ENCODE measurements around the gene CCDC146. TPM values are rescaled to one million over a fixed set of nuclear protein-coding genes. Genes with fewer than 3 reads are reported as not detected.
"Not testable (repeated sequence)": the region's sequence is repeated elsewhere in the genome, so short reads cannot be mapped to it uniquely, and the experiment has no call there.

Gene CCDC146
- total and polyA plus RNA-seq, 2 of the 13 experiments (the other 11 are each of a cell fraction or from before 2014, with no cell fraction given): 2.4 to 4.1 TPM

GRCh38 chr7:77121860-77122681, at the start of gene CCDC146 (continued):
- TF ChIP-seq NONO, FOXP1 (IDR thresholded peaks at IDR 0.05): not testable (repeated sequence)
- TF ChIP-seq NONO (CRISPR knock-in tag; conservative IDR thresholded peaks at IDR 0.05) (peak; percentile 35; the same call in 1 of the 2 replicates), ATF2 (CRISPR knock-in tag; IDR thresholded peaks at IDR 0.05) (peak; percentile 48; the same call in 1 of the 2 replicates), ARID5B (CRISPR knock-in tag; IDR thresholded peaks at IDR 0.05) (peak; percentile 57; the same call in 1 of the 2 replicates), GABPB1 (CRISPR knock-in tag; IDR thresholded peaks at IDR 0.05) (peak; percentile 80), PHF8 (CRISPR knock-in tag; IDR thresholded peaks at IDR 0.05) (peak; percentile 57), GATAD2A (CRISPR knock-in tag; IDR thresholded peaks at IDR 0.05) (peak; percentile 49), HNF4A (CRISPR knock-in tag; IDR thresholded peaks at IDR 0.05) (peak; percentile 74), HMG20B (CRISPR knock-in tag; conservative IDR thresholded peaks at IDR 0.05) (peak; percentile 67; the same call in 1 of the 2 replicates), ZBTB25 (CRISPR knock-in tag; IDR thresholded peaks at IDR 0.05) (0 out of 2 replicates have a peak, but pooled peaks have one; percentile 18), SP4 (CRISPR knock-in tag; IDR thresholded peaks at IDR 0.05) (peak; percentile 97), ZNF777 (CRISPR knock-in tag; IDR thresholded peaks at IDR 0.05) (peak; percentile 68), RBM22 (optimal IDR thresholded peaks at IDR 0.05; ENCODE audit: low read length) (peak; percentile 68), ZFP91 (CRISPR knock-in tag; IDR thresholded peaks at IDR 0.05; ENCODE audit: borderline replicate concordance) (peak; percentile 59; the same call in 1 of the 2 replicates), ZNF772 (CRISPR knock-in tag; IDR thresholded peaks at IDR 0.05) (peak; percentile 47; the same call in 1 of the 2 replicates), IKZF5 (CRISPR knock-in tag; IDR thresholded peaks at IDR 0.05) (0 out of 2 replicates have a peak, but pooled peaks have one; percentile 45), FOXP1 (CRISPR knock-in tag; IDR thresholded peaks at IDR 0.05) (0 out of 2 replicates have a peak, but pooled peaks have one; percentile 12)
